SK-N-SH treated with all-trans-retinoic acid at 6 μM for 48 hours (cell line): Measurements from ENCODE around the gene PHACTR2.
"Not testable (repeated sequence)": the region's sequence is repeated elsewhere in the genome, so short reads cannot be mapped to it uniquely, and the experiment has no call there.

Source experiments
- ATAC-seq: fragments of 200-7000 bp; cut with Tn5 transposase; 3 replicates; pipeline ENCODE4 v1.9.1; 2020; ENCODE audit warnings: mild to moderate bottlenecking, moderate library complexity
- ARNTL ChIP-seq: fragments of 450-650 bp; formaldehyde crosslinking; IDR thresholded peaks from 2 replicates; pipeline ENCODE4 v1.5.0; 2020; ENCODE audit warnings: low read depth, mild to moderate bottlenecking, moderate library complexity, borderline replicate concordance
- BACH2 ChIP-seq: fragments of 250-450 bp; sonication (Bioruptor Pico); IDR thresholded peaks from 2 replicates; pipeline ENCODE4 v1.9.0; 2021; ENCODE audit warnings: mild to moderate bottlenecking, borderline replicate concordance
- CSDC2 ChIP-seq: fragments of 250-450 bp; sonication (Bioruptor Pico); IDR thresholded peaks from 2 replicates; pipeline ENCODE4 v1.5.0; 2020; ENCODE audit warnings: mild to moderate bottlenecking, moderate library complexity
- ESRRG ChIP-seq: fragments of 250-450 bp; sonication (Bioruptor Pico); IDR thresholded peaks from 2 replicates; pipeline ENCODE4 v1.6.1; 2021; ENCODE audit warnings: mild to moderate bottlenecking
- GLIS3 ChIP-seq: fragments of 250-450 bp; sonication (Bioruptor Pico); IDR thresholded peaks from 2 replicates; pipeline ENCODE4 v1.5.0; 2020; ENCODE audit warnings: mild to moderate bottlenecking, moderate library complexity
- ISL1 ChIP-seq: fragments of 250-450 bp; sonication (Bioruptor Pico); IDR thresholded peaks from 2 replicates; pipeline ENCODE4 v2.1.2; 2022; ENCODE audit warnings: mild to moderate bottlenecking, moderate library complexity
- OSR1 ChIP-seq: fragments of 250-450 bp; sonication (Bioruptor Pico); IDR thresholded peaks from 2 replicates; pipeline ENCODE4 v1.8.0; 2022; ENCODE audit warnings: moderate library complexity, mild to moderate bottlenecking, inconsistent platforms
- PPARA ChIP-seq: fragments of 250-450 bp; sonication (Bioruptor Pico); IDR thresholded peaks from 2 replicates; pipeline ENCODE4 v1.5.0; 2020; ENCODE audit warnings: mild to moderate bottlenecking, borderline replicate concordance
- RARB ChIP-seq: fragments of 250-450 bp; sonication (Bioruptor Pico); IDR thresholded peaks from 2 replicates; pipeline ENCODE4 v1.8.0; 2021; ENCODE audit warnings: mild to moderate bottlenecking, moderate library complexity
- SNAI2 ChIP-seq: fragments of 250-450 bp; sonication (Bioruptor Pico); IDR thresholded peaks from 2 replicates; pipeline ENCODE4 v1.5.0; 2020; ENCODE audit warnings: mild to moderate bottlenecking, moderate library complexity
- TCF4 ChIP-seq: fragments of 250-450 bp; sonication (Bioruptor Pico); IDR thresholded peaks from 2 replicates; pipeline ENCODE4 v1.8.0; 2021; ENCODE audit warnings: mild to moderate bottlenecking, moderate library complexity, borderline replicate concordance
- TOX ChIP-seq: fragments of 250-450 bp; sonication (Bioruptor Pico); IDR thresholded peaks from 2 replicates; pipeline ENCODE4 v1.8.0; 2021; ENCODE audit warnings: mild to moderate bottlenecking, moderate library complexity, borderline replicate concordance
- ZFP3 ChIP-seq: fragments of 250-450 bp; sonication (Bioruptor Pico); IDR thresholded peaks from 2 replicates; pipeline ENCODE4 v1.5.0; 2020; ENCODE audit warnings: mild to moderate bottlenecking, moderate library complexity
- ZFP30 ChIP-seq: fragments of 450-650 bp; formaldehyde crosslinking; IDR thresholded peaks from 2 replicates; pipeline ENCODE4 v1.5.0; 2022; ENCODE audit warnings: mild to moderate bottlenecking, moderate library complexity
- ZNF70 ChIP-seq: fragments of 450-650 bp; formaldehyde crosslinking; IDR thresholded peaks from 2 replicates; pipeline ENCODE4 v1.5.0; 2020; ENCODE audit warnings: mild to moderate bottlenecking, moderate library complexity
- ZNF8 ChIP-seq: fragments of 450-650 bp; formaldehyde crosslinking; IDR thresholded peaks from 2 replicates; pipeline ENCODE4 v1.5.0; 2020; ENCODE audit warnings: mild to moderate bottlenecking, moderate library complexity
- TF ChIP-seq, protein P1 (sequence below): fragments of 250-450 bp; sonication (Bioruptor Pico); IDR thresholded peaks from 2 replicates; pipeline ENCODE4 v1.8.0; 2021; ENCODE audit warnings: low read depth, mild to moderate bottlenecking, moderate library complexity, borderline replicate concordance
- TF ChIP-seq, protein P2 (sequence below): fragments of 250-450 bp; sonication (Bioruptor Pico); IDR thresholded peaks from 2 replicates; pipeline ENCODE4 v1.5.1; 2021; ENCODE audit warnings: mild to moderate bottlenecking, moderate library complexity
- TF ChIP-seq, protein P3 (sequence below): fragments of 250-450 bp; sonication (Bioruptor Pico); IDR thresholded peaks from 2 replicates; pipeline ENCODE4 v1.5.0; 2020; ENCODE audit warnings: mild to moderate bottlenecking, moderate library complexity

PHACTR2 gene

DNA sequence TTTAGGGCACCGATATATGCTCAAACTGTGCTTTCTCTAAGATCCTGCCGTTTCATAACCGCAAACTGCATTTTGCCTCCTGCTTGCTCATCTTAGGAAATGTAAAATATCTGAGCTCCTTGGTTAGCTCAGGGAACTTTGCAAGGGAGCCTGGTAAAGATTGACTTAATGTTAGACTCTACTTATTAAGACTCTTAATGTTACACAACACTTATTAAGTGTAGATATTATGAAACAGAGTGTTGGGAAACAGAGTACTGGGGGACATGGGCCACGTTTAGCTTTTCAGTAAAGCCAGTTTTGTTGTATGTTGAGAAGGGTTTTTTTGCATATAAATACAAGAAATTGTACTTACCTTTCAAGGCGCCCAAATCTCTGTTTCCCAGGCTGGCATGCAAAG is 167.3 kb downstream of the PHACTR2 start:
- TF ChIP-seq, protein P1, sequence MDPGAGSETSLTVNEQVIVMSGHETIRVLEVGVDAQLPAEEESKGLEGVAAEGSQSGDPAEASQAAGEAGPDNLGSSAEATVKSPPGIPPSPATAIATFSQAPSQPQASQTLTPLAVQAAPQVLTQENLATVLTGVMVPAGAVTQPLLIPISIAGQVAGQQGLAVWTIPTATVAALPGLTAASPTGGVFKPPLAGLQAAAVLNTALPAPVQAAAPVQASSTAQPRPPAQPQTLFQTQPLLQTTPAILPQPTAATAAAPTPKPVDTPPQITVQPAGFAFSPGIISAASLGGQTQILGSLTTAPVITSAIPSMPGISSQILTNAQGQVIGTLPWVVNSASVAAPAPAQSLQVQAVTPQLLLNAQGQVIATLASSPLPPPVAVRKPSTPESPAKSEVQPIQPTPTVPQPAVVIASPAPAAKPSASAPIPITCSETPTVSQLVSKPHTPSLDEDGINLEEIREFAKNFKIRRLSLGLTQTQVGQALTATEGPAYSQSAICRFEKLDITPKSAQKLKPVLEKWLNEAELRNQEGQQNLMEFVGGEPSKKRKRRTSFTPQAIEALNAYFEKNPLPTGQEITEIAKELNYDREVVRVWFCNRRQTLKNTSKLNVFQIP (CRISPR knock-in tag): no peak
- TF ChIP-seq BACH2 (CRISPR knock-in tag): no peak
- TF ChIP-seq ZNF70 (CRISPR knock-in tag): no peak
- TF ChIP-seq ZFP30 (CRISPR knock-in tag): no peak
- TF ChIP-seq OSR1 (CRISPR knock-in tag): no peak
- no peak for TF ChIP-seq ESRRG (CRISPR knock-in tag)
- TF ChIP-seq RARB (CRISPR knock-in tag): no peak
- no peak for TF ChIP-seq CSDC2 (CRISPR knock-in tag)
- TF ChIP-seq ZNF8 (CRISPR knock-in tag): no peak
- no peak for TF ChIP-seq SNAI2
- TF ChIP-seq, protein P2, sequence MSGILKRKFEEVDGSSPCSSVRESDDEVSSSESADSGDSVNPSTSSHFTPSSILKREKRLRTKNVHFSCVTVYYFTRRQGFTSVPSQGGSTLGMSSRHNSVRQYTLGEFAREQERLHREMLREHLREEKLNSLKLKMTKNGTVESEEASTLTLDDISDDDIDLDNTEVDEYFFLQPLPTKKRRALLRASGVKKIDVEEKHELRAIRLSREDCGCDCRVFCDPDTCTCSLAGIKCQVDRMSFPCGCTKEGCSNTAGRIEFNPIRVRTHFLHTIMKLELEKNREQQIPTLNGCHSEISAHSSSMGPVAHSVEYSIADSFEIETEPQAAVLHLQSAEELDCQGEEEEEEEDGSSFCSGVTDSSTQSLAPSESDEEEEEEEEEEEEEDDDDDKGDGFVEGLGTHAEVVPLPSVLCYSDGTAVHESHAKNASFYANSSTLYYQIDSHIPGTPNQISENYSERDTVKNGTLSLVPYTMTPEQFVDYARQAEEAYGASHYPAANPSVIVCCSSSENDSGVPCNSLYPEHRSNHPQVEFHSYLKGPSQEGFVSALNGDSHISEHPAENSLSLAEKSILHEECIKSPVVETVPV: no peak
- no peak for TF ChIP-seq TOX
- TF ChIP-seq, all 23 proteins: peak for 0

DNA sequence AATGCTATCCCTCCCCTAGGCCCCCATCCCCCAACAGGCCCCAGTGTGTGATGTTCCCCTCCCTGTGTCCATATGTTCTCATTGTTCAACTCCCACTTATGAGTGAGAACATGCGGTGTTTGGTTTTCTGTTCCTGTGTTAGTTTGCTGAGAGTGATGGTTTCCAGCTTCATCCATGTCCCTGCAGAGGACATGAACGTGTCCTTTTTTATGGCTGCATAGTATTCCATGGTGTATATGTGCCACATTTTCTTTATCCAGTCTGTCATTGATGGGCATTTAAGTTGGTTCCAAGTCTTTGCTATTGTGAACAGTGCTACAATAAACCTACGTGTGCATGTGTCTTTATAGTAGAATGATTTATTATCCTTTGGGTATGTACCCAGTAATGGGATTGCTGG is 173.9 kb downstream of the PHACTR2 start:
- TF ChIP-seq ZNF8 (CRISPR knock-in tag): peak; percentile 45; the same call in 1 of the 2 replicates
- ATAC-seq: not testable (repeated sequence)

More for the DNA sequence above, 167.3 kb downstream of the PHACTR2 start:
- ATAC-seq: no peak

DNA sequence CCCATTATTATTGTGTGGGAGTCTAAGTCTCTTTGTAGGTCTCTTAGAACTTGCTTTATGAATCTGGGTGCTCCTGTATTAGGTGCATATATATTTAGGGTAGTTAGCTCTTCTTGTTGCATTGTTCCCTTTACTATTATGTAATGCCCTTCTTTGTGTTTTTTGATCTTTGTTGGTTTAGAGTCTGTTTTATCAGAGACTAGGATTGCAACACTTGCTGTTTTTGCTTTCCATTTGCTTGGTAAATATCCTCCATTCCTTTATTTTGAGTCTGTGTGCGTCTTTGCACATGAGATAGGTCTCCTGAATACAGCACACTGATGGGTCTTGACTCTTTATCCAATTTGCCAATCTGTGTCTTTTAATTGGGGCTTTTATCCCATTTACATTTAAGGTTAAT is 177.3 kb downstream of the PHACTR2 start:
- not testable (repeated sequence) for ATAC-seq

DNA sequence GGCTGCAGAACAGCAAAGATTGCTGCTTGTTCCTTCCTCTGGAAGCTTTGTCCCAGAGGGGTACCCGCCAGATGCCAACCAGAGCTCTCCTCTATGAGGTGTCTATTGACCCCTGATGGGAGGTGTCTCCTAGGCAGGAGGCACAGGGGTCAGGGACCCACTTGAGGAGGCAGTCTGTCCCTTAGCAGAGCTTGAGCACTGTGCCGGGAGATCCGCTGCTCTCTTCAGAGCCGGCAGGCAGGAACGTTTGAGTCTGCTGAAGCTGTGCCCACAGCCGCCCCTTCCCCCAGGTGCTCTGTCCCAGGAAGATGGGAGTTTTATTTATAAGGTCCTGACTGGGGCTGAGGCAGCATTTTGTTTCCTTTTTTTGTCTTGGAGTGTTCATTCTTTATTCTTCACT is 179.0 kb downstream of the PHACTR2 start:
- not testable (repeated sequence) for ATAC-seq

DNA sequence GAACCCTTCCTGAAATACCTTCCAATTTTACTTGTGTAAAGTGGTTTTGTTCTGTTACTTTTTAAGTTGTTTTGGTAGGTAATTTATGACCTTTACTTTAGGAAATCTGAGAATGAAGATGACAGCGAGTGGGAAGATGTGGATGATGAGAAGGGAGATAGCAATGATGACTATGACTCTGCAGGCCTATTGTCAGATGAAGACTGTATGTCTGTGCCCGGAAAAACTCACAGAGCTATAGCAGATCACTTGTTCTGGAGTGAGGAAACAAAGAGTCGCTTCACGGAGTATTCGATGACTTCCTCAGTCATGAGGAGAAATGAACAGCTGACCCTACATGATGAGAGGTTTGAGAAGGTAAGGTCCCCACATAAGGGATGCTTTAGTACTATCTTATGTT is 179.9 kb downstream of the PHACTR2 start:
- no peak for ATAC-seq
- TF ChIP-seq ARNTL: no peak

DNA sequence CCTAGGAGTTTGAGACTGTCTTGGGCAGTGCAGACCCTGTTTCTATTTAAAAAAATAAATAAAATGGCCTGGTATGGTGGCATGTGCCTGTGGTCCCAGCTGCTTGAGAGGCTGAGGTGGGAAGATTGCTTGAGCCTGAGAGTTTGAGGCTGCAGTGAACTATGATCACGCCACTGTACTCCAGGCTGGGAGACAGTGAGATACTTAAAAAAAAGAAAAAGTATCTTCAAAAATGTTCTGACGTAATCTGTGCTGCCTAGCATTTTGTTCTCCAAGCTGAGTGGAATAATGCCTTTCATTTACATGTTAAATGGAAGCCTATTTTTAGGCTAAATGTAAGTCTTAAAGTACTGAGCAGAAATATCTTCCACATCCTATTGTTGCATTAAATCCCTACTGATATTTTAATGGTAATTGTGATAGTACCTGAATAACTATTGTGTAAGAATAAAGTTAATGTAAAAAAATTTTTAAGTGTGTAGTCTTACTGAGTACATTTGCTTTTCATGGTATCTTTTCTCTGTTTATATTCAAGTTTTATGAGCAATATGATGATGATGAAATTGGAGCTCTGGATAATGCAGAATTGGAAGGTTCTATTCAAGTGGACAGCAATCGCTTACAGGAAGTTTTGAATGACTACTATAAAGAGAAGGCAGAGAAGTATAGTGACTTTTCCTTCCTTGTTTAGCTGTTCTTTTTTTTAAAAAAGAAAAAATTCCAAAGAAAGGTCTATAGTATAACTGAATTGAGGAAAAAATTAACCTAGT is 182.3 kb downstream of the PHACTR2 start:
- ATAC-seq: no peak
- no peak for TF ChIP-seq TOX
- TF ChIP-seq ESRRG (CRISPR knock-in tag): no peak
- no peak for TF ChIP-seq OSR1 (CRISPR knock-in tag)
- TF ChIP-seq ARNTL: no peak
- TF ChIP-seq, all 23 proteins: peak for 0

DNA sequence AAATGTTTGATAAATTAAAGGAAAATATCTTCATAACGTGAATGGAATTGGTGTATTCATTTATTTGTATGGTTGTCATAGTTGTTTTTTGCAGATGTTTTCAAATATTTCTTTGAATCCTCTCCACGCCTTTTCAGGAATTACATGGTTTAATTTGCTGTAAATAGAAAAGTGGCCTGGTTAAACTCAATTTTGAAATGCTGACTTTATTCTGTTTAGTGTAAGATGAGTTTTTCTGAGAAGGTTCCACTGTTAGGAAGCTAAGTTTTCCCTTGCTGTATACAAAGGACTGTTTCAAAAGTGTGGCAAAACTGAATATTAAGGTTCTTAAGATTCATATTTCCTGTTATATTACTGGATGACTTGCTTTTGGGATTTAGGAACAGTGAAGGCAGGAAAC is 186.0 kb downstream of the PHACTR2 start:
- TF ChIP-seq RARB (CRISPR knock-in tag) (no peak), TOX (no peak), ZFP3 (CRISPR knock-in tag) (no peak), ARNTL (no peak), OSR1 (CRISPR knock-in tag) (no peak), CSDC2 (CRISPR knock-in tag) (no peak), ISL1 (no peak), PPARA (no peak), GLIS3 (no peak), ZNF8 (CRISPR knock-in tag) (no peak), TCF4 (no peak), BACH2 (CRISPR knock-in tag) (no peak), ZNF70 (CRISPR knock-in tag) (no peak)
- TF ChIP-seq, protein P1 (CRISPR knock-in tag): no peak
- TF ChIP-seq, protein P3, sequence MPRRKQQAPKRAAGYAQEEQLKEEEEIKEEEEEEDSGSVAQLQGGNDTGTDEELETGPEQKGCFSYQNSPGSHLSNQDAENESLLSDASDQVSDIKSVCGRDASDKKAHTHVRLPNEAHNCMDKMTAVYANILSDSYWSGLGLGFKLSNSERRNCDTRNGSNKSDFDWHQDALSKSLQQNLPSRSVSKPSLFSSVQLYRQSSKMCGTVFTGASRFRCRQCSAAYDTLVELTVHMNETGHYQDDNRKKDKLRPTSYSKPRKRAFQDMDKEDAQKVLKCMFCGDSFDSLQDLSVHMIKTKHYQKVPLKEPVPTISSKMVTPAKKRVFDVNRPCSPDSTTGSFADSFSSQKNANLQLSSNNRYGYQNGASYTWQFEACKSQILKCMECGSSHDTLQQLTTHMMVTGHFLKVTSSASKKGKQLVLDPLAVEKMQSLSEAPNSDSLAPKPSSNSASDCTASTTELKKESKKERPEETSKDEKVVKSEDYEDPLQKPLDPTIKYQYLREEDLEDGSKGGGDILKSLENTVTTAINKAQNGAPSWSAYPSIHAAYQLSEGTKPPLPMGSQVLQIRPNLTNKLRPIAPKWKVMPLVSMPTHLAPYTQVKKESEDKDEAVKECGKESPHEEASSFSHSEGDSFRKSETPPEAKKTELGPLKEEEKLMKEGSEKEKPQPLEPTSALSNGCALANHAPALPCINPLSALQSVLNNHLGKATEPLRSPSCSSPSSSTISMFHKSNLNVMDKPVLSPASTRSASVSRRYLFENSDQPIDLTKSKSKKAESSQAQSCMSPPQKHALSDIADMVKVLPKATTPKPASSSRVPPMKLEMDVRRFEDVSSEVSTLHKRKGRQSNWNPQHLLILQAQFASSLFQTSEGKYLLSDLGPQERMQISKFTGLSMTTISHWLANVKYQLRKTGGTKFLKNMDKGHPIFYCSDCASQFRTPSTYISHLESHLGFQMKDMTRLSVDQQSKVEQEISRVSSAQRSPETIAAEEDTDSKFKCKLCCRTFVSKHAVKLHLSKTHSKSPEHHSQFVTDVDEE (CRISPR knock-in tag): no peak
- TF ChIP-seq, protein P2: no peak
- ATAC-seq: no peak
